ENCODE measurements around the gene CTAG1A.

DNA sequence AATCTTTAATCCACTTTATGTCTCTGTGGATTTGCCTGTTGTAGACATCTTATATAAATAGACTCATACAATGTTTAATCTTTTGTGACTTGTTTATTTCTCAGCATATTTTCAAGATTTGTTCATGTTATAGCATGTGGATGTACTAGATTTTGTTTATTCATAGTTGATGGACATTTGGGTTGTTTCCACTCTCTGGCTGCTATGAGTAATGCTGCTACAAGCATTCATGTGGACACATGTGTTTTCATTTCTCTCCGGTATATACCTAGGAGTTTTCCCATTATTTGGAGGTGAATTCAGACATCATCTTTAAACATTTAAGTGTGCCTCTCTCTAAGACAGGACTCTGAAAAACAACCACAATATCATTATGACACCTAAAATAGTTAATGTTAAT lies 35.2 kb upstream of the CTAG1A start:
- TF ChIP-seq, protein P1, sequence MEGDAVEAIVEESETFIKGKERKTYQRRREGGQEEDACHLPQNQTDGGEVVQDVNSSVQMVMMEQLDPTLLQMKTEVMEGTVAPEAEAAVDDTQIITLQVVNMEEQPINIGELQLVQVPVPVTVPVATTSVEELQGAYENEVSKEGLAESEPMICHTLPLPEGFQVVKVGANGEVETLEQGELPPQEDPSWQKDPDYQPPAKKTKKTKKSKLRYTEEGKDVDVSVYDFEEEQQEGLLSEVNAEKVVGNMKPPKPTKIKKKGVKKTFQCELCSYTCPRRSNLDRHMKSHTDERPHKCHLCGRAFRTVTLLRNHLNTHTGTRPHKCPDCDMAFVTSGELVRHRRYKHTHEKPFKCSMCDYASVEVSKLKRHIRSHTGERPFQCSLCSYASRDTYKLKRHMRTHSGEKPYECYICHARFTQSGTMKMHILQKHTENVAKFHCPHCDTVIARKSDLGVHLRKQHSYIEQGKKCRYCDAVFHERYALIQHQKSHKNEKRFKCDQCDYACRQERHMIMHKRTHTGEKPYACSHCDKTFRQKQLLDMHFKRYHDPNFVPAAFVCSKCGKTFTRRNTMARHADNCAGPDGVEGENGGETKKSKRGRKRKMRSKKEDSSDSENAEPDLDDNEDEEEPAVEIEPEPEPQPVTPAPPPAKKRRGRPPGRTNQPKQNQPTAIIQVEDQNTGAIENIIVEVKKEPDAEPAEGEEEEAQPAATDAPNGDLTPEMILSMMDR (conservative IDR thresholded peaks at IDR 0.05 in 1 of 2, IDR thresholded peaks at IDR 0.05 in 1 of 2; ENCODE audit: extremely low read depth in 1 of 2, insufficient read depth in 1 of 2, low read depth in 1 of 2, low read length in 2 of 2): no peak
- TF ChIP-seq EZH2 (IDR thresholded peaks at IDR 0.05; ENCODE audit: borderline replicate concordance, low read length): no peak
